Spinal cord (tissue), 10 donors: ENCODE results near the gene GAL3ST1. TPM values are rescaled to one million over a fixed set of nuclear protein-coding genes. Genes with fewer than 3 reads are reported as not detected.

ENCODE experiments used
- DNase-seq, 6 donors: peaks; one replicate each; pipeline versions ENCODE4 v3.0.0 to v3.0.0-alpha.2; 2013 to 2015; ENCODE audit warnings: low spot score in 6 of 6, low read depth in 4 of 6
- H3K27ac ChIP-seq: one replicate; pipeline ENCODE4 v1.5.1; 2013; ENCODE audit warnings: low read depth, low read length, control low read depth
- H3K27me3 ChIP-seq: one replicate; pipeline ENCODE4 v1.6.1; 2013; ENCODE audit warnings: low read length; ENCODE audit not compliant: control insufficient read depth, insufficient read depth
- H3K36me3 ChIP-seq: one replicate; pipeline ENCODE4 v1.6.1; 2013; ENCODE audit warnings: low read length; ENCODE audit not compliant: control insufficient read depth, insufficient read depth
- H3K4me1 ChIP-seq: one replicate; pipeline ENCODE4 v1.6.1; 2013; ENCODE audit warnings: low read length; ENCODE audit not compliant: control insufficient read depth, insufficient read depth
- H3K4me3 ChIP-seq: one replicate; pipeline ENCODE4 v1.5.1; 2013; ENCODE audit warnings: low read depth, low read length, control low read depth
- H3K9me3 ChIP-seq: one replicate; pipeline ENCODE4 v1.6.1; 2013; ENCODE audit warnings: low read length; ENCODE audit not compliant: control insufficient read depth, insufficient read depth
- WGBS: methylation state at CpG from one replicate; pipeline ENCODE4 v1.1.5; 2013; ENCODE audit warnings: missing lambda C conversion rate; ENCODE audit not compliant: insufficient coverage; 5-methylcytosine and 5-hydroxymethylcytosine counted together
- polyA plus RNA-seq, 2 donors: library from polyadenylated mRNA; unstranded; fragments of 120-200 nt; gene quantifications; one replicate each; pipeline ENCODE4 v1.2.1, GENCODE V29; 2013; ENCODE audit not compliant: insufficient read length in 2 of 2
- total RNA-seq, 2 donors: library from RNA; depleted of rRNA in 1 of 2; stranded (reverse); fragments of 120-200 nt in 1 of 2; fragments of >200 nt in 1 of 2; gene quantifications; one replicate each; pipeline versions ENCODE4 v1.2.3 to v1.2.4, GENCODE V29; 2013 to 2014
- donor health status: healthy.

Gene GAL3ST1
- total and polyA plus RNA-seq, 4 donors: 10.3 to 52.7 (median 29.4) TPM

- Histone ChIP-seq H3K9me3 (no peaks in the 10 kb centered on the region), H3K27me3 (no peaks in the 10 kb centered on the region), H3K4me3 (no peak overlapping the region), H3K27ac (no peak overlapping the region), H3K36me3 (no peaks in the 10 kb centered on the region), H3K4me1 (no peaks in the 10 kb centered on the region)
- peak in 1 of 6 donors; percentile 15 for DNase-seq
- 84% methylated on average over 3 of the region's 8 CpGs for WGBS
Measured at GRCh38 chr22:30523646-30524489, 50.6 kb downstream of the GAL3ST1 start.

- H3K9me3 ChIP-seq: no peaks in the 10 kb centered on the region
- H3K36me3 ChIP-seq: no peaks in the 10 kb centered on the region
- no peaks in the 10 kb centered on the region for H3K4me1 ChIP-seq
- no peak for DNase-seq
- H3K27me3 ChIP-seq: no peaks in the 10 kb centered on the region
- H3K4me3 ChIP-seq: no peak overlapping the region
- 65% methylated on average over 5 of the region's 5 CpGs for WGBS
- H3K27ac ChIP-seq: no peak overlapping the region
Measured at GRCh38 chr22:30521368-30522156, 52.9 kb downstream of the GAL3ST1 start.

GRCh38 chr22:30519842-30520425 is 54.5 kb downstream of the GAL3ST1 start:
- H3K4me1 ChIP-seq: no peaks in the 10 kb centered on the region
- no peak for DNase-seq
- no peak overlapping the region for H3K27ac ChIP-seq
- WGBS: 83% methylated on average over 3 of the region's 7 CpGs
- no peaks in the 10 kb centered on the region for H3K9me3 ChIP-seq
- no peaks in the 10 kb centered on the region for H3K27me3 ChIP-seq
- no peak overlapping the region for H3K4me3 ChIP-seq
- no peaks in the 10 kb centered on the region for H3K36me3 ChIP-seq

GRCh38 chr22:30516731-30517130 is 57.7 kb downstream of the GAL3ST1 start:
- DNase-seq: no peak
- no peaks in the 10 kb centered on the region for H3K36me3 ChIP-seq
- no peaks in the 10 kb centered on the region for H3K4me1 ChIP-seq
- no peaks in the 10 kb centered on the region for H3K27me3 ChIP-seq
- no peaks in the 10 kb centered on the region for H3K9me3 ChIP-seq
- no peak overlapping the region for H3K27ac ChIP-seq
- no peak overlapping the region for H3K4me3 ChIP-seq
- WGBS: 89% methylated on average over 4 of the region's 5 CpGs

GRCh38 chr22:30516273-30516672 is 58.2 kb downstream of the GAL3ST1 start:
- H3K27me3 ChIP-seq: no peaks in the 10 kb centered on the region
- H3K9me3 ChIP-seq: no peaks in the 10 kb centered on the region
- no peaks in the 10 kb centered on the region for H3K36me3 ChIP-seq
- no peaks in the 10 kb centered on the region for H3K4me1 ChIP-seq
- 100% methylated on average over 3 of the region's 6 CpGs for WGBS
- no peak overlapping the region for H3K27ac ChIP-seq
- no peak for DNase-seq
- H3K4me3 ChIP-seq: no peak overlapping the region

GRCh38 chr22:30514252-30514651 is 60.2 kb downstream of the GAL3ST1 start:
- H3K27me3 ChIP-seq: no peaks in the 10 kb centered on the region
- no peaks in the 10 kb centered on the region for H3K4me1 ChIP-seq
- 52% methylated on average over 2 of the region's 4 CpGs for WGBS
- DNase-seq: no peak
- H3K4me3 ChIP-seq: no peak overlapping the region
- H3K27ac ChIP-seq: no peak overlapping the region
- no peaks in the 10 kb centered on the region for H3K9me3 ChIP-seq
- H3K36me3 ChIP-seq: no peaks in the 10 kb centered on the region

- Histone ChIP-seq H3K4me3 (no peak overlapping the region), H3K27ac (no peak overlapping the region), H3K27me3 (no peaks in the 10 kb centered on the region), H3K36me3 (no peaks in the 10 kb centered on the region), H3K9me3 (no peaks in the 10 kb centered on the region), H3K4me1 (no peaks in the 10 kb centered on the region)
- 79% methylated on average over 3 of the region's 6 CpGs for WGBS
- no peak for DNase-seq
Measured at GRCh38 chr22:30513462-30513861, 61.0 kb downstream of the GAL3ST1 start.

GRCh38 chr22:30511911-30512310 is 62.6 kb downstream of the GAL3ST1 start:
- Histone ChIP-seq H3K27me3 (no peaks in the 10 kb centered on the region), H3K9me3 (no peaks in the 10 kb centered on the region), H3K27ac (no peak overlapping the region), H3K4me3 (no peak overlapping the region), H3K4me1 (no peaks in the 10 kb centered on the region), H3K36me3 (no peaks in the 10 kb centered on the region)
- DNase-seq: no peak
- 97% methylated on average over 7 of the region's 7 CpGs for WGBS

- Histone ChIP-seq H3K9me3 (no peaks in the 10 kb centered on the region), H3K4me3 (no peak overlapping the region), H3K36me3 (no peaks in the 10 kb centered on the region), H3K4me1 (no peaks in the 10 kb centered on the region), H3K27ac (no peak overlapping the region), H3K27me3 (peaks cover 4% of the 10 kb centered on the region)
- WGBS: 96% methylated on average over 9 of the region's 9 CpGs
- no peak for DNase-seq
Measured at GRCh38 chr22:30511109-30511508, 63.4 kb downstream of the GAL3ST1 start.
